ENCODE measurements around the gene AGFG2.

GRCh38 chr7:100584683-100585510 lies 45.9 kb downstream of the AGFG2 start:
- TF ChIP-seq ASH2L (IDR thresholded peaks at IDR 0.05; ENCODE audit: borderline replicate concordance, low read depth) (no peak), MAX (IDR thresholded peaks at IDR 0.05; ENCODE audit: low read depth, low read length) (no peak), ZBTB11 (CRISPR knock-in tag; IDR thresholded peaks at IDR 0.05) (no peak), CTCF (IDR thresholded peaks at IDR 0.05 in 2 of 3, conservative IDR thresholded peaks at IDR 0.05 in 1 of 3; ENCODE audit: control insufficient read depth in 2 of 3, extremely low read depth in 1 of 3, insufficient read depth in 1 of 3, low read depth in 3 of 3, low read length in 3 of 3) (no peak), BRCA1 (IDR thresholded peaks at IDR 0.05; ENCODE audit: low read depth, low read length) (no peak), RAD21 (IDR thresholded peaks at IDR 0.05; ENCODE audit: insufficient read depth, low read depth, low read length) (no peak), NRF1 (conservative IDR thresholded peaks at IDR 0.05; ENCODE audit: low read depth, low read length) (no peak), MXI1 (IDR thresholded peaks at IDR 0.05; ENCODE audit: low read depth, low read length) (no peak), ZBTB40 (IDR thresholded peaks at IDR 0.05; ENCODE audit: borderline replicate concordance) (no peak), POLR2AphosphoS5 (IDR thresholded peaks at IDR 0.05; ENCODE audit: low read length) (no peak), HDAC2 (IDR thresholded peaks at IDR 0.05) (no peak), WRNIP1 (IDR thresholded peaks at IDR 0.05; ENCODE audit: borderline replicate concordance, low read depth, low read length) (no peak), NR2C1 (IDR thresholded peaks at IDR 0.05) (no peak)

Data from GM12878 (cell line).